Thoracic aorta (tissue), 2 donors: ENCODE data around the gene ANKRD1. TPM values are rescaled to one million over a fixed set of nuclear protein-coding genes. Genes with fewer than 3 reads are reported as not detected.

Experiments used
- ATAC-seq: fragments of 150-250 bp; one replicate; pipeline ENCODE4 v1.8.0; 2017; ENCODE audit warnings: low read depth; ENCODE audit not compliant: insufficient number of reproducible peaks, low FRiP score
- DNase-seq: peaks from one replicate; pipeline ENCODE4 v3.0.0-alpha.2; 2020; ENCODE audit warnings: low spot score
- H3K27ac ChIP-seq, 2 donors: fragments of 200-600 bp; sonication (generic); 1 replicate in 1 of 2; 2 replicates in 1 of 2; pipeline ENCODE4 v1.5.1; 2016; ENCODE audit warnings: mild to moderate bottlenecking in 2 of 2, moderate library complexity in 2 of 2
- H3K27me3 ChIP-seq: fragments of 200-600 bp; sonication (generic); replicated peaks from 2 replicates; pipeline ENCODE4 v1.6.0; 2016; ENCODE audit warnings: mild to moderate bottlenecking; ENCODE audit not compliant: insufficient read depth
- H3K36me3 ChIP-seq: fragments of 200-600 bp; sonication (generic); one replicate; pipeline ENCODE4 v1.5.1; 2016
- H3K4me1 ChIP-seq, 2 donors: fragments of 200-600 bp; sonication (generic); 1 replicate in 1 of 2; 2 replicates in 1 of 2; pipeline versions ENCODE4 v1.5.1 to v1.6.0; 2016; ENCODE audit warnings: low read depth in 2 of 2, mild to moderate bottlenecking in 1 of 2; ENCODE audit not compliant: control insufficient read depth in 1 of 2
- H3K4me3 ChIP-seq: fragments of 200-600 bp; sonication (generic); 2 replicates; pipeline ENCODE4 v1.5.1; 2016; ENCODE audit warnings: mild to moderate bottlenecking
- H3K9me3 ChIP-seq: fragments of 200-600 bp; sonication (generic); 2 replicates; pipeline ENCODE4 v1.5.1; 2016
- total RNA-seq, 2 donors: library from RNA; depleted of rRNA; stranded (reverse); fragments of >200 nt; gene quantifications; one replicate each; pipeline versions ENCODE4 v1.1.0 to v1.2.3, GENCODE V29; 2016
- TF ChIP-seq, protein P1 (sequence below): fragments of 200-600 bp; sonication (generic); IDR thresholded peaks from one replicate; pipeline ENCODE4 v1.5.1; 2019; ENCODE audit warnings: antibody characterized with exemption

The ANKRD1 gene
- 1 to 10 TPM; 2.8 to 6.6 TPM for total RNA-seq

DNA sequence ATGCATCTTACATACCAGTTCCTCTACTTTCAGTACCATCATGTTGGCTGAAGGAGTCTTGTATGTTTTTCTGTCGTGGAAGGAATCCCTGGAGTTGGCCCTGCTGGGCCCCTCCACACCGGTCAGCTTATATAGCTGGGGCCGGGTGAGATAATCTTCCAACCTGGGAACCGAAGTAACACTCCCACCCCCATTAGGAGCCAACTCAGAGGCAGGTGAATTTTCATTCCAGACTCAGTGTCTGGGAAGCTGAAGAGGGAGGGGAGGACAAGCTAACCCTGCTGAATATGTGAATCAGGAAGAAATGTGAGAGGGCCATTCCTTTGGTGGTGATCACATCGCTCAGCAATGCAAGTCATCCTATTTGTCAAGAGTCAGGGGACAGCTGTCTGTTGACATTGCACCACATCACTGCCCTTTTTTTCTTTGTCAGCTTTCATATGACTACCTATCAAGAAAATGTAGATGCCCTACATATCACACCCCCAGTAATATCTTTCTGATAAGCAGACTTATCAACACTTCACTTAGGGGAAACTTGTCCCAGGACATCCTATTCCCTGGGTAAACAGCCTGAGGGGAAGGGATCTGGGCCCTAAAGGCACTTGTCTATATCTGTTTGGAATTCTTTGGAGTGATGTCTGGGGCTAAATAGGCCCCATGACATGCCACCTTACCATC, at the start of gene ANKRD1:
Gene ANKRD1 (minus strand): TSS at position 102 of the 681 bp plus-strand sequence. CDS start 60 bp downstream, at position 42.
- ATAC-seq = no peak
- no peaks in the 10 kb centered on the region for H3K36me3 ChIP-seq
- DNase-seq = no peak

DNA sequence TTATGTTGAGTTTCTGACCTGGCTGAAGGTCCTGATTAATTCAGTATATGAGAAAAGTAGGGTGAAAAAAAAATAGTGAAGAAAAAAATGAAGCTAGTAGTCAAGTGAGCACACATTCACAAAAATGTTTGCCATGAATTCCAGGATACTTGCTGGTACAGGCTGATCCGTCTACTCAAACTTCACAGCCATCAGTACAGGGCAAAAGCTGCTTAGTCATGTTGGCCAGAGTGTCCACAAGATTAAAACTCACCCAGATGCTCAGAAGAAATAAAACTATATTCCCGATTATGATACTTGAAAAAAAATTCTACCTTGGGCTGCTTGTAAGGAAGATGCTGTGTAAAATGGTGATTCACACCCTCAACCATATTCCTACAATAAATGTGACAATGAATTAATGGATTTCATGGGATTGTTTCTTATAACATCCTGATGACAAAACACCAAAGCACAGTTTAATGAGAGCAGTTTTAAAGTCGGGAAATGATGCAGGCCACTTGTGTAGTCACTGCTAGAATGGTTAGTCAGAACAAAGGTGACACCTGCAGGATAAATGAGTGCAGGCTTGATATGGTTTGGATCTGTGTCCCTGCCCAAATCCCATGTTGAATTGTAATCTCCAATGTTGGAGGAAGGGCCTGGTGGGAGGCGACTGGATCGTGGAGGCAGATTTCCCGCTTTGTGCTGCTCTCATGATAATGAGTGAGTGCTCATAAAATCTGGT, 49.2 kb upstream of the ANKRD1 start:
- H3K4me3 ChIP-seq = no peak overlapping the region
- H3K27me3 ChIP-seq = no peaks in the 10 kb centered on the region
- H3K9me3 ChIP-seq = no peaks in the 10 kb centered on the region
- H3K4me1 ChIP-seq = peaks cover 2 to 19% of the 10 kb centered on the region in 2 donors
- TF ChIP-seq, protein P1, sequence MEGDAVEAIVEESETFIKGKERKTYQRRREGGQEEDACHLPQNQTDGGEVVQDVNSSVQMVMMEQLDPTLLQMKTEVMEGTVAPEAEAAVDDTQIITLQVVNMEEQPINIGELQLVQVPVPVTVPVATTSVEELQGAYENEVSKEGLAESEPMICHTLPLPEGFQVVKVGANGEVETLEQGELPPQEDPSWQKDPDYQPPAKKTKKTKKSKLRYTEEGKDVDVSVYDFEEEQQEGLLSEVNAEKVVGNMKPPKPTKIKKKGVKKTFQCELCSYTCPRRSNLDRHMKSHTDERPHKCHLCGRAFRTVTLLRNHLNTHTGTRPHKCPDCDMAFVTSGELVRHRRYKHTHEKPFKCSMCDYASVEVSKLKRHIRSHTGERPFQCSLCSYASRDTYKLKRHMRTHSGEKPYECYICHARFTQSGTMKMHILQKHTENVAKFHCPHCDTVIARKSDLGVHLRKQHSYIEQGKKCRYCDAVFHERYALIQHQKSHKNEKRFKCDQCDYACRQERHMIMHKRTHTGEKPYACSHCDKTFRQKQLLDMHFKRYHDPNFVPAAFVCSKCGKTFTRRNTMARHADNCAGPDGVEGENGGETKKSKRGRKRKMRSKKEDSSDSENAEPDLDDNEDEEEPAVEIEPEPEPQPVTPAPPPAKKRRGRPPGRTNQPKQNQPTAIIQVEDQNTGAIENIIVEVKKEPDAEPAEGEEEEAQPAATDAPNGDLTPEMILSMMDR = peak; percentile 19
- no peaks in the 10 kb centered on the region for H3K36me3 ChIP-seq
- peak overlapping the region; percentile 49 to 75 for H3K27ac ChIP-seq
- DNase-seq = no peak
- ATAC-seq = peak; percentile 82

More for the DNA sequence above, at the start of gene ANKRD1:
- H3K27me3 ChIP-seq = no peaks in the 10 kb centered on the region
- peaks cover 9 to 32% of the 10 kb centered on the region in 2 donors for H3K4me1 ChIP-seq
- no peak within 1 kb of the TSS for H3K4me3 ChIP-seq
- no peaks in the 10 kb centered on the region for H3K9me3 ChIP-seq
- H3K27ac ChIP-seq = peak within 1 kb of the TSS in 1 of 2 donors; percentile 4
- TF ChIP-seq, protein P1 = no peak

DNA sequence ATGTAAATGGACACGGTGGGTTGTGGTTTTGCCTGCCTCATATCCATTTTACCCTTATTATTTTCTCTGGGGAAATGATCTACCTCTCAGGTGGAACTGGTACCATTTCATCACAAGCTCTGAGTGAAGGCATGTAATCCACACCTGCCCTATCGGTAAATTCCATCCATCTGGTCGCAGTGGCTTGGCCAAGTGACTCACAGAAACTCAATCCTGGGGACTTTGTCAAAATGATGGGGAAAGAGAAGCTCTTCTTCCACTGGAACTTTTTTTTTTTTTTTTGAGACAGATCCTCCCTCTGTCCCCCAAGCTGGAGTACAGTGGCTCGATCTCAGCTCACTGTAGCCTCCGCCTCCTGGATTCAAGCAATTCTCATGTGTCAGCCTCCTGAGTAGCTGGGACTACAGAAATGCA, 48.2 kb upstream of the ANKRD1 start:
- Histone ChIP-seq H3K4me3 (no peak overlapping the region), H3K36me3 (no peaks in the 10 kb centered on the region), H3K27ac (peak overlapping the region; percentile 49 to 75), H3K4me1 (peaks cover 2 to 19% of the 10 kb centered on the region in 2 donors), H3K9me3 (no peaks in the 10 kb centered on the region), H3K27me3 (no peaks in the 10 kb centered on the region)
- ATAC-seq = no peak
- TF ChIP-seq, protein P1 = no peak
- DNase-seq = no peak

DNA sequence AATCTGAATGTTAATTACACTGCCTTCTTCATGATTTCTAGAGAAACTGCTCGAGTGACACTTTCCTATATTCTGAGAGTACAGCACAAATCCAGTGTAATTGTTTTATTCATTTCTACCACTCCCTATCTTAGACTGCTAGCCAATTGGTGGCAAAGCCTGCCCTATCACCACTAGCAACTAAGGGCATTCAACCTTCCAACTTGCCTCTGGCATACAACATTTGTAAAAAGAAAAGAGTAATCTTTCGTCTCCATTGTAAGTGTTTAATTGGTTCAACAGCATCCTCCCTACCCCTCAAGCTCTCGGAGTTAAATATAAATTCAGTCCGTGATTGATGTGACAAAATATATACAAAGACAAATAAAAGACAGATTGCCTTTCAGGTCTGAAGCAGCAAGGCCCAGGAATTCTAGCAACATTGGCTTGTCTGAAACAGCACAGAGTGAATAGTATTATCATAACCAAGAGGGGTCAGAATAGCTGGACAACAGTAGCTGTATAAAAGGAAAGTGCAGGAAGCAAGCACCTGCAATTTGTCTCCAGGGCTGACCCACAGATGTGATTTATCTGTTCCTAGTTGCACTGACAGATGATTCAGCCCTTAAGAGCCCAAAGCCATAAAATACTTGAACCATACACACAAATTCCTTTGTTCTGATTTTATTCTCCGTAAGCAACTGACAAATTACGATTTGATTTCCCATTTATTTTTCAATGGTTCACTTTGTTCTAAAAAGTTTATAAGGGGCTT, 47.6 kb upstream of the ANKRD1 start:
- H3K36me3 ChIP-seq = no peaks in the 10 kb centered on the region
- H3K27ac ChIP-seq = no peak overlapping the region
- TF ChIP-seq, protein P1 = no peak
- H3K4me3 ChIP-seq = no peak overlapping the region
- peaks cover 2 to 19% of the 10 kb centered on the region in 2 donors for H3K4me1 ChIP-seq
- DNase-seq (no peak), ATAC-seq (no peak)
- H3K9me3 ChIP-seq = no peaks in the 10 kb centered on the region
- no peaks in the 10 kb centered on the region for H3K27me3 ChIP-seq

DNA sequence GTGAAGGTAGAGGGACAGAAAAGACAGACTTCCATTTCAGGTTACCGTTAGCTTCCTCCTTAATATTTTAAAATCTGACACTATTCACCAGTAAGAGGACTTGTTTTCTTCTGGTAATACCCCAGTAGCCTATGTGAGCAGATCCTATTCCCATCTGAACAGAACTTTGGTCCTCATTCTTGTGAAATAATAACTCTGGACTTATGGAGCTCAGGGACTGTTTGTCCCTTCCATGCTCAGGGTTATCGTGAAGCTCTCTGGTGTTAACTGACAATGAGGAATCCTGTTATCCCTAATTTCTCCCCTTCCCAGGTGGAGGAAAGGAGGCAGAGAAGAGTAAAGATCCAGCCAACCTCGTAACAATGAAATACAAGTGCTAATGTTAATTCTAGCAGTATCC, 47.0 kb upstream of the ANKRD1 start:
- Histone ChIP-seq H3K36me3 (no peaks in the 10 kb centered on the region), H3K27me3 (no peaks in the 10 kb centered on the region), H3K27ac (no peak overlapping the region), H3K4me3 (no peak overlapping the region), H3K4me1 (peaks cover 2 to 19% of the 10 kb centered on the region in 2 donors), H3K9me3 (no peaks in the 10 kb centered on the region)
- ATAC-seq = no peak
- TF ChIP-seq, protein P1 = no peak
- DNase-seq = no peak
